GM18870 (cell line): ENCODE data around the gene FHAD1.

Experiments
- ATAC-seq: cut with Tn5 transposase; IDR thresholded peaks from one replicate; pipeline ENCODE4 v1.9.1; 2021; ENCODE audit warnings: moderate library complexity; ENCODE audit not compliant: unreplicated experiment

FHAD1 gene

DNA sequence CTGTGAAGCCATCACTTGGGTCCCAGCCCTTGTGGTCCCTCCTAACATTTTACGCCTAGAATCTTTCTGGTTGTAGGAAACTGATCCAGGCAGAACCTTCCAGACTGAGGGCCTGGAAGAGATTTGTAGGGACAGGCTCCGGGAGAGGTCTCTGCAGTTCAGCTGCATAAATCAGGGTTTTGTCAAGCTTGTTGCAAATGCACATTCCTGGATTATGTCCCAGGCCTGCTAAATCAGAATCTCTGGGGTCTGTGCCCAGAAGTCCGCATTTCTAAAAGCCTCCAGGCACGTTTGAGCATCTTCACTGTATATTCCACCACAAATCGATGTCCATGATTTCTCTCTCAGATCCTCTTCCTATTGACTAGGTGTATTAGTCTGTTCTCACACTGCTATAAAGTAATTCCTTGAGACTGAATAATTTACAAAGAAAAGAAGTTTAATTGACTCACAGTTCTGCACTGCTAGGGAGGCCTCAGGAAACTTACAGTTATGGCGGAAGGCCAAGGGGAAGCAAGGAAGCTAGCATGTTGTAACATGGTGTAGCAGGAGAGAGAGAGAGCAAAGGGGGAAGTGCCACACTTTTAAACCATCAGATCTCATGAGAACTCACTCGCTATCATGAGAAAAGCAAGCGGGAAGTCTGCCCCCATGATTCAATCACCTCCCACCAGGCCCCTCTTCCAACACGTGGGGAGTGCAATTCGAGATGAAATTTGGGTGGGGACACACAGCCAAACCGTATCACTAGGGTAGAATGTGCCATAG, 1.2 kb upstream of the FHAD1 start:
- no peak for ATAC-seq

DNA sequence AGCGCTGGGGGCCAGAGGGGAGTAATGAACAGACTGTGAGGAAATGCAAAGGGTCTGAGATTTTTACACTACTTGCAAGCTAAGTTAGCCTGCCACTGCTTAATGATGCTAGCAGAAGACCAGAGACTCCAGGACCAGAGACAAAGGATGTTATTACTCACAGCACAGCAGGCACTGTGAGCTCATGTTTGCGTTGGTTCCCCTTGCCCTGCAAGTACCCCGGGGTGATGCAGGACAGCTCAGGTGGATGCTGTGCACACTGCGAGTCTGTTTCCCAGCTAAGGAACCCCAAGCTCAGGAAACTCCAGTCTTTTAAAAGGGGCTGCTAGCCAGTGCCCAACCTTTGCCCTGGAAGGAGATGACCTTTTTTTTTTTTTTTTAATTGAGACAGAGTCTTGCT, 1.2 kb downstream of the FHAD1 start:
- ATAC-seq = no peak

DNA sequence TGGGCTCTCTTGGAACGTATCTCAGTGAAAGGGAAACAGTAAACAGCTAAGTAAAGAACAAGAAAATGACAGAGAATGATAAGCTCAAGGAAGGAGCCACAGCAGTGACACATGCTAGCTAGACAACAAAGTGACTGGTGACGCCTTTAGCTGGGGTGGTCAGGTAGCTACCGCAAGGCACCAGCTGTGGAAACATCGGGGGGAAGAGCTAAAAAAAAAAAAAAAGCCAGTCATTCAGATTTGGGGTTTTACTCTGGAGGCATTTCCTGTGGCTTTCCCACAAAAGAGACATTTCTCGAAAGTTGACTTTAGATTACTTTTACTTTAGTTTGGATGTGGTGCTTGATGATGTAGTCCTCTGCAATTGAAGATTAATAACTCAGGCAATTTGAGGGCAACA, 2.1 kb downstream of the FHAD1 start:
- ATAC-seq = no peak

DNA sequence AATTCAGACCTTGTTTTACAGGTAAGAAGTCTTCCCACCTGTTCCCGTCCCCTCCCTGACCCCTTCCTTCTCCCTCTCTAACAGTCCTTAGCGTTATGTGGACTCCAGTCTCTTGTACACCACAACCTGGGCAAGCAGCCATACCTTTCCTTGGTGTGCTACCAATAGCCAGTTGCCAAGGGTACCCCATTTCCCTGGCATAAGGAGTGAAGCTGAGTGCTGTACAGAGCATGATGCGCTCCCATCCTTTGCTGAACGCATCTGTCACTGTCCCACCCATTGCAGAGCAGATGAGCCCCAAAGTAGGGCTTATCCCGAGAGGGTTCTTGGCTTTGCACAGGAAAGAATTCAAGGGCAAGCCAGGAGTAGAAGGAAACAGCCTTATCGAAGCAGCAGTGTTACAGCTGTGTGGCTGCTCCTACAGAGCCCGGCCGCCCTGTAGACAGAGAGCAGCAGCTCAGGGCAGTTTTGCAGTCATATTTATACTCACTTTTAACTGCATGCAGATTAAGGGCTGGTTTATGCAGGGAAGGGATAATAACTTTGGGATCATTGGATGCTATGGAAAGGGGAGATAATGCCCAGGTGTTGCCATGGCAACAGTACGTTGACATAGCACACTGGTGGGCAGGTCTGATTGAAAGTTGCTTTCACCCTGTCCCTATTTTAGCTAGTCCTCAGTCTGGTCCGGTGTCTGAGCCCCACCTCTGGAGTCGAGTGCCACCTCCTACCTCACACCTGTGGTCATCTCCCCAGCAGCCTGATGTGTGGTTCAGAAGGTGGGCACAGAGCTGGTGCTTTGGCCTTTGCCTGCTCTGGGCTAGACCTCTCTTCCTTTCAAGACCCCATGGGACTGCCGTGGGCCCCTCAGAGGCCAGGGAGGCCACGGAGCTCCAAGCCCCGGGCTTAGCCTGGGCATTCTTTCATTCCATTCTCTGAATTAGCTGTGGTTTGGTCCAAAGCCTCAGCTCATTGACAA, 5.1 kb downstream of the FHAD1 start:
- no peak for ATAC-seq

DNA sequence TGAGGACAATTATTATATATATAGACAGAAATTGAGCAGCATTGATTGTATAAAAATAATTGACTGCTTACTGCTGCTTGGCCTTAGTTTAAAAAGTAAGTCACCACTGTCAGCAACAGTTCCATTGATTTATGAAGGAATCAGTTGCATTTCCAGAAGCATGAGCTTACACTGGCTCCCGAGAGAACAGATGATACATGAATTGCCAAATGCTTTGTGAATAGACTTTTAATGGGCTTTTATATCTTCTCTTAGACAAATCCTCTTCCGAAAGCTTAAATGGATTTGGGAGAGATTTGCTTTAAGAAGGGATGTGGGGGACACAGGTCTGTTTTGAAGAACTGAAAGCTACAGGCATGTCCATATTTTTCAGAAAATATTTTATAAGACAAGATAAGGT, 7.5 kb downstream of the FHAD1 start:
- ATAC-seq = no peak

DNA sequence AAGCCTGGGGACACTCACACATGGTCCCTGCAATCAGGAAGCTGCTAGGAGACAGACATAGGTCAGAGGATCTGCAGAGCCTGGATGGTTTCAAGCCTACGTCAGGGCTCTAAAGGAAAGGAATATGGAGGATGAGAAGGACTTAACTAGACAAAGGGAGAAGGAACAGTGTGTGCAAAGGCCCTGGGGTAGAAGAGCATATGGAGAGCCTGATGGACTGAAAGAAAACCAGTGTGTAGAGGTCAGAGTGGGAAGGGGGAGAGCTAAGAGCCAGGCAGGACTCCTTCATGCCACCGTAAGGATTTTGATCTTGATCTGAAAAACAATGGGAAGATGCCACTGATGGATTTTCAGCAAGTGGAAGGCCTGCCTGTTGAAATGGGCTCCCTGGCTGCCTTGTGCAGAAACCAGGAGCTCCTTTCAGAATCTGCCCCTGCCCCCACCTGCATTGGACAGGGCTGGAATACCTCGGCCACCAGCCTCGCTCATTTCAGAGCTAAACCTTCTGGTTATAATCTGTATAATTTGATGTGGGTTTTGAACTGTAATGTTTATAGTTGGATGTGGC, 8.6 kb downstream of the FHAD1 start:
- ATAC-seq = no peak

DNA sequence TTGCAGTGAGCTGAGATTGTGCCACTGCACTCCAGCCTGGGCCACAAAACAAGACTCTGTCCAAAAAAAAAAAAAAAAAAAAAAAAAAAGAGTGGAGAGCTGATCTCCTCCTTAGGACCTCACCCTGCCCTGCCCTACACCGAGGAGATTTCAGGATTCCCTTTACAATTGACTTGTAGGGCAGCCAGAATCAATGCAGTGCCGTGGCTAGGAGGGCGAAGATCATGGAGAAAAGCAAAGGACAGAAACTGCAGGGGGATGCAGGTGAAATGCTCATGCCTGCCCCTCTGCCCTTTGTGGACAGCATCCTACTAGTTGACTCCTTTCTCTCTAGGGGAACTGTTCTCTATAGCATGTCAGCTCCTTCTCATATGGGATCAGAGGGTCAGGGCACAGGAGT, 9.6 kb downstream of the FHAD1 start:
- ATAC-seq = no peak

DNA sequence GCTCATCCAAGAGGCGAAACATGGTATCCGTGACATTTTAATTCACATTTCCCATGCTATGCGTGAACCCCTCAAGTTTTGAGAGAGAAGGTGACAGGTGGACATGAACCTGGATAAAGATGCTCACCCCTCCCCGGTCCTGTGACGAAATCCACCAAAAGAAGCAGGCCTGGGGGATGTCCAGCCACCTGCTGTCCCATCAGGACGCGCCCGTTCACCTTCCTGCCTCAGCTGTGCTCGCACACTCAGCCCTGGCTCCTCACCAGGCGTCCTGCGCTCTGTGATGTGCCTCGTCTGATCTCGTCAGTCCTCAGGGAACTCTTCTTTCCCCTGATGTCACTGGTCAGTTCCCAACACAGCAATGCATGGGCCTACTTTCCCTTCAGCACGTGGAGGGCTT, 10.3 kb downstream of the FHAD1 start:
- ATAC-seq = no peak

DNA sequence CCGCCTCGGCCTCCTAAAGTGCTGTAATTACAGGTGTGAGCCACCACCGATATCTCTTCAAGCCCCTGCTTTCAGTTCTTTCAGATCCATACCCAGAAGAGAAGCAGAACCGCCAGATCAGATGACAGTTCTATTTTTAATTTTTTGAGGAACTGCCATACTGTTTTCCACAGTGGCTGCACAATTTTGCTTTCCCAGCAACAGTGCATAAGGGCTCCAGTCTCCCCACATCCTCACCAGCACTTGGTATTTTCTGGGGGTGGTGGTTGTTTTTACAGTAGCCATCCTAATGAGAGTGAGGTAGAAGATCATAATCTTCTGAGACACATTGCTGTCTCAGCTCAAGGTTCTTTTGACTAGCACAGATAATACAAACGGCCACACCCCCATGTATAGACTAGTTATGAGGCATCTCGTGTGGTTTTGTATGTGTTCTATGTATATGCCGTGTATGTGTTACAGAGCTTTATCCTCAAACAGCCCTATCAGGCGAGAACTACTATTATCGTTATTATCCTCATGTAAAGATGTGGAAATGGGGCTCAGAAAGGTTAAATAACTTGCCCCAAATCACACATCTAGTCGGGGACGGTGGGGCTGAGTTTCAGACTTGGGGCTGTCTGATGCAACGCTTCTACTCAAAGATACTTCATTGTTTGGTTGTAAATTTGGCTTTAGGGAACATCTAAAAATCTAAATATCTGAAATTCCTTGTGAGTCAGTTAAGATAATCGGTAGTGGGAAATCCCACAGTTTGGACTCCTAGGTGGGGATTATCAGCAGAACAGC, 12.0 kb downstream of the FHAD1 start:
- ATAC-seq = no peak

DNA sequence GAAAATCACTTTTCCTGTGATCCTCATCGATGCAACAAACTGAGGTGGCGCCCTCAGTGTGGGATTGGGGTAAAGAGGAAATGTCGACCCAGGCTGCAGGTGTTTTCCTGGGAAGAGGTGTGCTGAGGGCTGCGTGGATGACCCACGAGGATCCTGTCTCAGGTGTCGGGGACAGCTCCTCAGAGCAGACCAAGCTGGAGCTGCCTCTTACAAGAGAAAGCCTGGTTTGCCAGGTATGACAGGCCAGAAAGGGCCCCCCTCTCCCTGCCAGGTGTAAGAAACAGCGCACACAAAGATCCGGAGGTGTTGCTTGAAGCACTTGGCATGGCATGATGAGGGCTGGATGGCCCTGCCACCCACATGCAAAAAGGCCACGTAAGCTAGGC, 12.6 kb downstream of the FHAD1 start:
- no peak for ATAC-seq

DNA sequence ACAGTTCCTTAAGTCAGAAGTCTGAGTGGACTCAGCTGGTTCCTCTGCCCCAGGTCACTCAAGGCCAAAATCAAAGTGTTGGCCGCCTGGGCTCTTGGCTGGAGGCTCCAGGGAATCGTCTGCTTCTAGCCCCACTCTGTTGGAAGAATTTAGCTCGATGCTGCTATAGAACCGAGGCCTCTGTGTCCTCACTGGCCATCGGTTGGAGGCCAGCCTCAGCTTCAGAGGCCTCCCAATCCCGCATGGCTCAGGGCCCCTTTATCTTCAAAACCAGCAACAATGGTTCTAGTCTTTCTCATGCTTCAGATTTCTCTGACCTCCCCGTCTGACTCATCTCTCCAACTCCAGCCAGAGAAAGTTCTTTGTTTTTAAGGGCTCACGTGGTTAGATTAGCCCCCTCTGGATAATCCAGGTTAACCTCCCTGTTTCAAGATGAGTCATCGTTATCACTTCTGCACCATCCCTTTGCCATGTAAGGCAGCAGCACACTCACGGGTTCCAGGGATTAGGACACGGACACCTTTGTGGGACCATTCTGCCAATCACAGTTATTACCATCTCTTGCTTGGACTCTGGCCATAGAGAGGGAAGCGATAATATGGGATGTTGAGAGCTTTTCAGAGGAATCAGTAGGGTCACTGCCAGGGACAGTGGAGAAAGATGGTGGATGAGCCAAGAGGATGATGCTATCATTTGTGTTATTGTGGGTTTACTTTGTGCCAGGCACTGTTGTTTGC, 13.6 kb downstream of the FHAD1 start:
- no peak for ATAC-seq

DNA sequence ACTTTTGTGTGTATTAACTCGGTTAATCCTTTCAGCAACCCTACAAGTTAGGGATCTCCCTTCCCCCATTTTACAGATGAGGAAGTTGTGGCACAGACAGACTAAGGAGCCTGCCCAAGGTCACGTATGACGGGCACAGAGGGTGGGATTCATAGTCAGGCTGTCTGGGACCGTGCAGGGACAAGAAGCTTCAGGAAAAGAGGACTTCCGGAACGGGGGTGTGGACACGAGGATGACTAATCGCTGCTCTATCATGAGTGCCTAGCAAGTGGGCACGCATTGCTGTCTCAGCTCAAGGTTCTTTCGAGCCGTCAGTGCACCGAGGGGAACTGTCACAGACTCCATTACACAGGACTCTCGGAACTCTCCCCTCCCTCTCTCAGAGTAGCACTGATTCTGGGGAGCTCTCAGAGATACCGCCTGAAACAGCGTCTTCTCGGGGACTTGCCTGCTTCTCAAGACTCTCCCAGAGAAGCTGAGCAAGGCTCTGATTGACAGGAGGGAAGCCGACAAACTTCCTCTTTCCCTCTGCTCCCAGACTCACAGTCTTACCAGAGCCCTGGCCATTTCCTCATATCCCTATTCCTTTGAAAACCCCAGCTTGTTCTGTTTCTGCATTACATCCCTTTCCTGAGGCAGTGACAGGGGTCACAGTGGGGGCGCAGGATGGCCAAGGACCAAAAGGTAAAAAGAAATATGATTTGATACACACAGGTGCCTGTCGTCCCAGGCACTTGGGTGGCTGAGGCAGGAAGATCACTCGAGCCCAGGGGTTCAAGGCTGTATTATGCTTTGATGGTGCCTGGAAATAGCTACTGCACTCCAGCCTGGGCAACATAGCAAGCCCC, 14.4 kb downstream of the FHAD1 start:
- no peak for ATAC-seq

DNA sequence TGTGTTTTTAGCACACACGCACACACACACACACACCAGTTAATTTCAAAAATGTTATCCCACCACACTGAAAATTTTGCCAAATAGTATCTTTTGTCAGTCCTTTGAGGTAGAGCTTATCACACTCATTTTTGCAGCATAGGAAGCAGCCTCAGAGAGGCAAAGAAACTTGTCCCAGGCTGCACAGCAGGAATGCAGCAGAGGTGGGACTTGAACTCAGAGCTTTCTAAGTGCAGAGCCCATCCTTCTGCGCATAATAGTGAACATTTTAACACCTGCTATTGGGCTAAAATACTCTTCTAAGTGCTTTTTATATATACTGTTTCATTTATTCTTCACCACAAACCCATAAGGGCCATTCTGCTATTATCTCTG, 15.0 kb downstream of the FHAD1 start:
- no peak for ATAC-seq

DNA sequence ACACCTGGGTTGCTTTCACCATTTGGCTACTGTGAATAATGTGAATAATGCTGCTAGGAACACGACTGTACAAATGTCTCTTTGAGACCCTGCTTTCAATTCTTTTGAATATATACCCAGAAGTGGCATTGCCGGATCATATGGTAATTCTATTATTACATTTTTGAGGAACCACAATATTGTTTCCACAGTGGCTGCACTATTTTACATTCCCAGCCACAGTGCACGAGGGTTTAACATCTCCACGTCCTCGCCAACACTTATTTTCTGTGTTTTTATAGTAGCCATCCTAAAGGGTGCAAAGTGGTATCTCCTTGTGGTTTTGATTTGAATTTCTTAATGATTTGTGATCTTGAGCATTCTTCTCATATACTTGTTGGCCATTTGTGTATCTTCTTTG, 15.7 kb downstream of the FHAD1 start:
- no peak for ATAC-seq

DNA sequence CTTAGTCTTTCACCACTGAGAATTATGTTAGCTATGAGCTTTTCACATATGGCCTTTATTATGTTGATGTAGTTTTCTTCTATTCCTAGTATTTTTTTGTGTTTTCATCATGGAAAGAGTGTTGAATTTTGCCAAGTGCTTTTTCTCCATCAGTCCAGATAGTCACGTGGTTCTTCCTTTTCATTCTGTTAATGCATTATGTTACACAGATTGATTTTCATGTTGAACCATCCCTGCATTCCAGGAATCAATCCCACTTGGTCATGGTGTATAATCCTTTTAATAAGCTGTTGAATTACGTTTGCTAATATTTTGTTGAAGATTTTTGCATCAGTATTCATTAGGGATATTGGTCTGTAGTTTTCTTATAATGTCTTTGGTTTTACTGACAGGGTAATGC, 17.7 kb downstream of the FHAD1 start:
- no peak for ATAC-seq

DNA sequence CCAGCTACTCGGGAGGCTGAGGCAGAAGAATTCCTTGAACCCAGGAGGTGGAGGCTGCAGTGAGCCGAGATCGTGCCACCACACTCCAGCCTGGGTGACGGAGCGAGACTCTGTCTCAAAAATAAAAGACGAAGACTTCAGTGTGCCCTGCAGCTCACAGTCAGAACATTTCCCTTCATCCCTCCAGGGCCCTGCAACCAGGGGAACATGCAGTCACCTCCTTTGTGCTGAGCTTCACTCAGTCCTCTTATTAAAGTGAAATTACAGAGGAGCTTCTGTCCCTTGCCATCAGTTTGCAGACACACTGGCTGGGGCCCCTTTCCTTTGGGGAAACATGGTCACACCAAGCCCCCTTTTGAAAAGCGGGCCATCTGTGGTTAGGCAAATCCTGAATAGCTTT, 24.2 kb downstream of the FHAD1 start:
- ATAC-seq = no peak

DNA sequence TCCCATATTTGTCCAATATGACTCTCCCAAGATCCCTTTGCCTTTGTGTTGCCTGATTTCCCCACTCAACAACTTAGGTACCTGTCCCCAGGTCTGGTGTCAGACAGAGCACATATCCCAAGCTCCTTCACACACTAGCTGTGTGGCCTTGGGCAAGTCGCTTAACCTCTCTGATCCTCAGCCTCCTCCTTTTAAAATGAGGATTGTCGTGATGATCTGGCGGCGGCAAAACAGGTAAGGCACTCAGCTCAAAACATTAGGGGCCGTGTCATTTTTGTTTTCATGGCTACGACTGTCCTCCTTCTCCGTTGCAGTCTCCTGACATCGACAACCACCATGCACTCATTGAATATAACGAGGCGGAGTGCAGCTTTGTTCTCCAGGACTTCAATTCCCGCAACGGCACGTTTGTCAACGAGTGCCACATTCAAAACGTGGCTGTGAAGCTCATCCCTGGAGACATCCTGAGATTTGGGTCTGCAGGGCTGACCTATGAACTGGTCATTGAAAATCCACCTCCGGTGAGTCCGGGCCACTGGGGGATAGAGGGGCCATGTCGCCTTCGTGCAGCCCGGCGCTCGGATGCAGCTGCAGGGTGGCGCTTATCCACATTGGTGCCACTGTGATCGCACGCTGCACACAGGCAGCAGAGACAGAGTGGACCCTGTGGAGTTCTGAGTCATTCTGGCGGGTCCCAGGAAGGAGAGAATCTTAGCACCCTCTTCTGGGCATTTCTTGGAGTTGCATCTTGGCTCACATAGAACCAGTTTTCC, 25.2 kb downstream of the FHAD1 start:
- ATAC-seq = no peak

DNA sequence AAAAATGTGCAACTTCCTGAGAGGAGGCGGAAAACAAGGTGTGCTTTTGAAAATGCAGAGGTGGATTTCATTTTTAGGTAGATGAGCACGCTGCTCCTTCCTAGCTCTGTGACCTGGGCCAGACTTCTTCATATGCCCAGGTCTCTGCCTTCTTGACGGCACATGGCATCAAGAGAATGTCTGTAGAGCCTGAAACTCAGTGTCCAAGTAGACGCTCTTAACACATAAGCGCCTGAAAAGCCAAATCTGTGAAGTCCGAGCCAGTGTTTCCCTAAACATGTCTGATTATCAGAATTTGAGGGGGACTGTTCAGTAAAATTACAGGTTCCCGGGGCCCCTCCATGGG, 25.7 kb downstream of the FHAD1 start:
- no peak for ATAC-seq

DNA sequence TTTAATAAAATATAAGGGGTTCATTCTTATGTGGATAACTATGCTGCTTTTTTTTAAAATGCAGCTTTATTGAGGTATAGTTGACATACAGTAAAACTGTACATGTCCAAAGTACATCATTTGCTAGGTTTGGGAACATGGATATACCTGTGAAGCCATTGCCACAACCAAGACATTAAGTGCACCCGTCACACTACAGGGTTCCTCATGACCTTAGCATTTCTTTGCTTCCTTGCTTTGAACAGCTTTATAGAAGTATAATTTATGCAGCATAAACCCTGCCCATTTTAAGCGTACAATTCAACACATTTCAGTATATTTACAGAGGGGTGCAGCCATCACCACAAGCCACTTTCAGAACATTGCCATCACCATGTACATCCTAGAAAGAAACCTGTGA, 26.3 kb downstream of the FHAD1 start:
- ATAC-seq = no peak
